Calu3 (cell line): ENCODE measurements around the gene CDK14. TPM values are rescaled to one million over a fixed set of nuclear protein-coding genes. Genes with fewer than 3 reads are reported as not detected.
"Not testable (repeated sequence)": the region's sequence is repeated elsewhere in the genome, so short reads cannot be mapped to it uniquely, and the experiment has no call there.

Experiments used
- BruUV-seq: library from RNA; stranded (reverse); fragments of 400-500 nt; replicated peaks from 2 replicates; lab custom pipeline; 2021; lab: Mats Ljungman, UMichigan
- CTCF ChIA-PET: fragments of 300-600 bp; sonication (Branson Sonifier 250); formaldehyde crosslinking; loops from one replicate; lab custom pipeline; 2022; ENCODE audit warnings: antibody characterized with exemption; lab: Charles Lee
- DNase-seq: peaks from one replicate; pipeline ENCODE4 v3.0.0; 2022
- H3K27ac Mint-ChIP-seq: one replicate; pipeline ENCODE4 v1.8.0; 2022; ENCODE audit warnings: mixed read lengths; ENCODE audit not compliant: unreplicated experiment
- H3K27me3 Mint-ChIP-seq: one replicate; pipeline ENCODE4 v1.8.0; 2022; ENCODE audit warnings: mixed read lengths; ENCODE audit not compliant: unreplicated experiment
- H3K36me3 Mint-ChIP-seq: one replicate; pipeline ENCODE4 v1.8.0; 2022; ENCODE audit warnings: mild to moderate bottlenecking, moderate library complexity, mixed read lengths; ENCODE audit not compliant: insufficient read depth, unreplicated experiment
- H3K4me1 Mint-ChIP-seq: one replicate; pipeline ENCODE4 v1.8.0; 2022; ENCODE audit warnings: mild to moderate bottlenecking, low read depth, mixed read lengths; ENCODE audit not compliant: unreplicated experiment
- H3K4me3 Mint-ChIP-seq: one replicate; pipeline ENCODE4 v1.8.0; 2022; ENCODE audit warnings: mild to moderate bottlenecking, low read depth, moderate library complexity, mixed read lengths; ENCODE audit not compliant: unreplicated experiment
- H3K9me3 Mint-ChIP-seq: one replicate; pipeline ENCODE4 v1.8.0; 2022; ENCODE audit warnings: low read depth, mixed read lengths; ENCODE audit not compliant: unreplicated experiment
- CTCF ChIP-seq: fragments of 200-600 bp; IDR thresholded peaks from one replicate; pipeline ENCODE4 v1.8.0; 2022; ENCODE audit warnings: antibody characterized with exemption; ENCODE audit not compliant: unreplicated experiment
- intact Hi-C: fragments of 100-400 bp; cut with micrococcal nuclease; formaldehyde crosslinking; loops from one replicate; pipeline ENCODE4 v1.10.0; 2022; ENCODE audit not compliant: unreplicated experiment
- total RNA-seq: library from RNA; stranded (reverse); gene quantifications from 2 replicates; pipeline ENCODE4 v1.2.3, GENCODE V29; 2022

The CDK14 gene
- total RNA-seq, 1 experiment from 2014 or later = 29.4 TPM

GRCh38 chr7:90728568-90728967 lies 132.4 kb downstream of the CDK14 start:
- H3K27ac Mint-ChIP-seq = no peak overlapping the region
- H3K27me3 Mint-ChIP-seq = no peaks in the 10 kb centered on the region
- intact Hi-C loops = no loop called here
- peaks cover 2% of the 10 kb centered on the region for H3K9me3 Mint-ChIP-seq
- peaks cover 4% of the 10 kb centered on the region for H3K36me3 Mint-ChIP-seq
- CTCF ChIA-PET = interaction anchor here (0.6 kb wide), 1 partner anchor 17 kb away, joined by 8 read pairs; no protein-coding TSS in a partner anchor
- no TSS peak for BruUV-seq
- TF ChIP-seq CTCF = no peak
- H3K4me1 Mint-ChIP-seq = peaks cover 26% of the 10 kb centered on the region
- H3K4me3 Mint-ChIP-seq = no peak overlapping the region
- no peak for DNase-seq

GRCh38 chr7:90735611-90736280 lies 139.6 kb downstream of the CDK14 start:
- H3K9me3 Mint-ChIP-seq, H3K27me3 Mint-ChIP-seq, BruUV-seq, CTCF ChIA-PET, H3K4me1 Mint-ChIP-seq, H3K36me3 Mint-ChIP-seq, H3K4me3 Mint-ChIP-seq, H3K27ac Mint-ChIP-seq, DNase-seq, intact Hi-C loops: not testable (repeated sequence)

GRCh38 chr7:90736316-90736715 lies 140.2 kb downstream of the CDK14 start:
- TF ChIP-seq CTCF = no peak
- CTCF ChIA-PET = no interaction called here
- no peak for DNase-seq
- no peak overlapping the region for H3K4me3 Mint-ChIP-seq
- BruUV-seq = no TSS peak
- no peaks in the 10 kb centered on the region for H3K36me3 Mint-ChIP-seq
- no peak overlapping the region for H3K27ac Mint-ChIP-seq
- H3K4me1 Mint-ChIP-seq = no peaks in the 10 kb centered on the region
- H3K9me3 Mint-ChIP-seq = peaks cover 8% of the 10 kb centered on the region
- intact Hi-C loops = no loop called here
- no peaks in the 10 kb centered on the region for H3K27me3 Mint-ChIP-seq

- peaks cover 8% of the 10 kb centered on the region for H3K9me3 Mint-ChIP-seq
- H3K4me3 Mint-ChIP-seq = no peak overlapping the region
- no peaks in the 10 kb centered on the region for H3K4me1 Mint-ChIP-seq
- intact Hi-C loops = no loop called here
- no peak for DNase-seq
- BruUV-seq = no TSS peak
- no peak for TF ChIP-seq CTCF
- H3K27me3 Mint-ChIP-seq = no peaks in the 10 kb centered on the region
- H3K27ac Mint-ChIP-seq = no peak overlapping the region
- CTCF ChIA-PET = no interaction called here
- no peaks in the 10 kb centered on the region for H3K36me3 Mint-ChIP-seq
These were observed 141.1 kb downstream of the CDK14 start for GRCh38 chr7:90736968-90737939.
